MV-4-11 (cell line): ENCODE data around the gene TGIF2.
"Not testable (repeated sequence)": the region's sequence is repeated elsewhere in the genome, so short reads cannot be mapped to it uniquely, and the experiment has no call there.

Experiments
- DNase-seq: peaks from one replicate; lab custom pipeline; 2025; lab: John Stamatoyannopoulos, UW

TGIF2 gene

GRCh38 chr20:36547186-36548005 is 26.0 kb upstream of the TGIF2 start:
- DNase-seq, result no peak

GRCh38 chr20:36548006-36548315 is 25.4 kb upstream of the TGIF2 start:
- no peak for DNase-seq

GRCh38 chr20:36548704-36549627 is 24.4 kb upstream of the TGIF2 start:
- DNase-seq, result no peak

- DNase-seq, result no peak
Observed at GRCh38 chr20:36549628-36549941, 23.8 kb upstream of the TGIF2 start.

- DNase-seq, result no peak
Observed at GRCh38 chr20:36549942-36550789, 23.2 kb upstream of the TGIF2 start.

- DNase-seq, result no peak
Observed at GRCh38 chr20:36550790-36551299, 22.6 kb upstream of the TGIF2 start.

GRCh38 chr20:36555248-36555647 is 18.1 kb upstream of the TGIF2 start:
- DNase-seq, result no peak

GRCh38 chr20:36562724-36563123 is 10.7 kb upstream of the TGIF2 start:
- DNase-seq, result no peak

- no peak for DNase-seq
Observed at GRCh38 chr20:36563374-36563773, 10.0 kb upstream of the TGIF2 start.

- DNase-seq, result not testable (repeated sequence)
Observed at GRCh38 chr20:36564078-36564725, 9.2 kb upstream of the TGIF2 start.

- DNase-seq, result not testable (repeated sequence)
Observed at GRCh38 chr20:36564726-36565121, 8.7 kb upstream of the TGIF2 start.

GRCh38 chr20:36565520-36565919 is 7.9 kb upstream of the TGIF2 start:
- DNase-seq, result no peak

GRCh38 chr20:36569847-36570429 is 3.5 kb upstream of the TGIF2 start:
- peak; percentile 14 for DNase-seq

GRCh38 chr20:36571564-36572504 is 1.6 kb upstream of the TGIF2 start:
- no peak for DNase-seq

GRCh38 chr20:36572701-36573102 is 695 bp upstream of the TGIF2 start:
- peak; percentile 47 for DNase-seq

GRCh38 chr20:36573798-36574365 is 485 bp downstream of the TGIF2 start:
- peak; percentile 46 for DNase-seq

GRCh38 chr20:36574366-36575135 is 1.2 kb downstream of the TGIF2 start:
- peak; percentile 26 for DNase-seq

- DNase-seq, result no peak
Observed at GRCh38 chr20:36576081-36576445, 2.7 kb downstream of the TGIF2 start.
